Parathyroid adenoma (tissue), 2 donors: ENCODE data around the gene SASH3.

Source experiments
- H2AFZ ChIP-seq: fragments of 300-600 bp; sonication (generic); one replicate; pipeline ENCODE4 v1.7.0; 2017; ENCODE audit warnings: antibody characterized with exemption, mild to moderate bottlenecking
- H3K27ac ChIP-seq: fragments of 300-600 bp; sonication (generic); one replicate; pipeline ENCODE4 v1.7.0; 2017
- H3K27me3 ChIP-seq: fragments of 300-600 bp; sonication (generic); one replicate; pipeline ENCODE4 v1.7.0; 2017; ENCODE audit warnings: low read length; ENCODE audit not compliant: control insufficient read depth, insufficient read depth
- H3K36me3 ChIP-seq: fragments of 300-600 bp; sonication (generic); one replicate; pipeline ENCODE4 v1.7.0; 2017; ENCODE audit warnings: low read length; ENCODE audit not compliant: control insufficient read depth, insufficient read depth
- H3K4me1 ChIP-seq: fragments of 300-600 bp; sonication (generic); one replicate; pipeline ENCODE4 v1.7.0; 2017; ENCODE audit warnings: control low read depth
- H3K4me2 ChIP-seq: fragments of 300-600 bp; sonication (generic); one replicate; pipeline ENCODE4 v1.7.0; 2017; ENCODE audit warnings: low read length
- H3K4me3 ChIP-seq: fragments of 300-600 bp; sonication (generic); one replicate; pipeline ENCODE4 v1.7.0; 2017; ENCODE audit warnings: low read depth, low read length
- H3K79me2 ChIP-seq: fragments of 300-600 bp; sonication (generic); one replicate; pipeline ENCODE4 v1.7.0; 2017; ENCODE audit warnings: control low read depth
- H3K9ac ChIP-seq: fragments of 300-600 bp; sonication (generic); one replicate; pipeline ENCODE4 v1.7.0; 2017; ENCODE audit warnings: mild to moderate bottlenecking
- H3K9me3 ChIP-seq: fragments of 300-600 bp; sonication (generic); one replicate; pipeline ENCODE4 v1.7.0; 2017; ENCODE audit warnings: low read length; ENCODE audit not compliant: control insufficient read depth
- CTCF ChIP-seq: fragments of 300-600 bp; sonication (generic); IDR thresholded peaks from one replicate; pipeline ENCODE4 v1.7.0; 2017; ENCODE audit warnings: antibody characterized with exemption, mild to moderate bottlenecking
- donor health status: primary hyperparathyroidism.

Gene SASH3

GRCh38 chrX:129743821-129744220, 35.9 kb upstream of the SASH3 start:
- Histone ChIP-seq H3K27ac (no peak overlapping the region), H3K27me3 (no peaks in the 10 kb centered on the region), H3K4me2 (no peak overlapping the region), H3K9me3 (no peaks in the 10 kb centered on the region), H3K36me3 (no peaks in the 10 kb centered on the region), H3K9ac (no peak overlapping the region), H2AFZ (no peak overlapping the region), H3K79me2 (no peaks in the 10 kb centered on the region), H3K4me1 (peaks cover 11% of the 10 kb centered on the region), H3K4me3 (no peak overlapping the region)
- no peak for TF ChIP-seq CTCF

- Histone ChIP-seq H2AFZ (no peak overlapping the region), H3K79me2 (no peaks in the 10 kb centered on the region), H3K4me3 (no peak overlapping the region), H3K4me2 (no peak overlapping the region), H3K27me3 (no peaks in the 10 kb centered on the region), H3K36me3 (no peaks in the 10 kb centered on the region), H3K4me1 (peaks cover 3% of the 10 kb centered on the region), H3K27ac (no peak overlapping the region), H3K9me3 (no peaks in the 10 kb centered on the region), H3K9ac (no peak overlapping the region)
- TF ChIP-seq CTCF: no peak
Measured at GRCh38 chrX:129744861-129745321, 34.9 kb upstream of the SASH3 start.

GRCh38 chrX:129746557-129747470, 32.9 kb upstream of the SASH3 start:
- H3K9me3 ChIP-seq: no peaks in the 10 kb centered on the region
- no peaks in the 10 kb centered on the region for H3K36me3 ChIP-seq
- no peak overlapping the region for H3K4me2 ChIP-seq
- H3K27ac ChIP-seq: no peak overlapping the region
- H2AFZ ChIP-seq: no peak overlapping the region
- H3K4me3 ChIP-seq: no peak overlapping the region
- no peak overlapping the region for H3K9ac ChIP-seq
- TF ChIP-seq CTCF: no peak
- no peaks in the 10 kb centered on the region for H3K79me2 ChIP-seq
- no peaks in the 10 kb centered on the region for H3K4me1 ChIP-seq
- H3K27me3 ChIP-seq: no peaks in the 10 kb centered on the region

- no peak overlapping the region for H3K27ac ChIP-seq
- no peak overlapping the region for H3K4me3 ChIP-seq
- H3K4me1 ChIP-seq: no peaks in the 10 kb centered on the region
- no peaks in the 10 kb centered on the region for H3K36me3 ChIP-seq
- no peak for TF ChIP-seq CTCF
- no peaks in the 10 kb centered on the region for H3K9me3 ChIP-seq
- no peaks in the 10 kb centered on the region for H3K79me2 ChIP-seq
- no peak overlapping the region for H2AFZ ChIP-seq
- no peak overlapping the region for H3K4me2 ChIP-seq
- H3K27me3 ChIP-seq: no peaks in the 10 kb centered on the region
- H3K9ac ChIP-seq: no peak overlapping the region
Measured at GRCh38 chrX:129747533-129747932, 32.2 kb upstream of the SASH3 start.

GRCh38 chrX:129748305-129748704, 31.4 kb upstream of the SASH3 start:
- TF ChIP-seq CTCF: no peak
- H3K27me3 ChIP-seq: no peaks in the 10 kb centered on the region
- H3K9me3 ChIP-seq: no peaks in the 10 kb centered on the region
- H3K36me3 ChIP-seq: no peaks in the 10 kb centered on the region
- H3K4me2 ChIP-seq: no peak overlapping the region
- no peak overlapping the region for H3K4me3 ChIP-seq
- no peak overlapping the region for H2AFZ ChIP-seq
- no peaks in the 10 kb centered on the region for H3K4me1 ChIP-seq
- H3K79me2 ChIP-seq: no peaks in the 10 kb centered on the region
- H3K9ac ChIP-seq: no peak overlapping the region
- H3K27ac ChIP-seq: no peak overlapping the region
